Ishikawa (cell line): ENCODE data around the gene DOLK.

Source experiments
- CEBPB ChIP-seq: IDR thresholded peaks from 2 replicates; pipeline ENCODE4 v1.6.1; 2012
- CREB1 ChIP-seq: IDR thresholded peaks from 2 replicates; pipeline ENCODE4 v1.6.1; 2012; ENCODE audit warnings: low read depth
- EGR1 ChIP-seq: IDR thresholded peaks from 2 replicates; pipeline ENCODE4 v1.6.1; 2012
- EP300 ChIP-seq: IDR thresholded peaks from 2 replicates; pipeline ENCODE4 v1.6.1; 2012; ENCODE audit warnings: borderline replicate concordance
- FOXM1 ChIP-seq: IDR thresholded peaks from 2 replicates; pipeline ENCODE4 v1.6.1; 2012; ENCODE audit warnings: low read depth, borderline replicate concordance
- MAX ChIP-seq: IDR thresholded peaks from 2 replicates; pipeline ENCODE4 v1.6.1; 2012
- NFIC ChIP-seq: IDR thresholded peaks from 2 replicates; pipeline ENCODE4 v1.6.1; 2012
- RAD21 ChIP-seq: IDR thresholded peaks from 2 replicates; pipeline ENCODE4 v1.6.1; 2012; ENCODE audit warnings: low read depth
- REST ChIP-seq: IDR thresholded peaks from 2 replicates; pipeline ENCODE4 v1.6.1; 2012; ENCODE audit warnings: low read depth, mild to moderate bottlenecking
- TAF1 ChIP-seq: IDR thresholded peaks from 2 replicates; pipeline ENCODE4 v1.6.1; 2012; ENCODE audit warnings: low read depth, mild to moderate bottlenecking
- TCF12 ChIP-seq: IDR thresholded peaks from 2 replicates; pipeline ENCODE4 v1.6.1; 2012; ENCODE audit warnings: low read depth
- TEAD4 ChIP-seq: IDR thresholded peaks from 2 replicates; pipeline ENCODE4 v1.6.1; 2012
- USF1 ChIP-seq: IDR thresholded peaks from 2 replicates; pipeline ENCODE4 v1.6.1; 2012
- YY1 ChIP-seq: IDR thresholded peaks from 2 replicates; pipeline ENCODE4 v1.6.1; 2012; ENCODE audit warnings: low read depth
- ZBTB7A ChIP-seq: IDR thresholded peaks from 2 replicates; pipeline ENCODE4 v1.6.1; 2012; ENCODE audit warnings: low read depth

DOLK gene

GRCh38 chr9:128929560-128929959 is 17.8 kb downstream of the DOLK start:
- TF ChIP-seq TCF12 (no peak), REST (no peak), YY1 (no peak)

- no peak for TF ChIP-seq FOXM1
- TF ChIP-seq REST, result no peak
- no peak for TF ChIP-seq ZBTB7A
- no peak for TF ChIP-seq EP300
- TF ChIP-seq YY1, result no peak
- no peak for TF ChIP-seq USF1
- no peak for TF ChIP-seq RAD21
- TF ChIP-seq TCF12, result no peak
- no peak for TF ChIP-seq TEAD4
Measured at GRCh38 chr9:128928624-128929023, 18.8 kb downstream of the DOLK start.

GRCh38 chr9:128927731-128928411 is 19.5 kb downstream of the DOLK start:
- no peak for TF ChIP-seq TEAD4
- TF ChIP-seq RAD21, result peak; percentile 98
- no peak for TF ChIP-seq REST
- 0 out of 2 replicates have a peak, but pooled peaks have one; percentile 15 for TF ChIP-seq MAX
- TF ChIP-seq NFIC, result peak; percentile 33; the same call in 1 of the 2 replicates
- peak; percentile 66; the same call in 1 of the 2 replicates for TF ChIP-seq ZBTB7A
- TF ChIP-seq TAF1, result no peak
- no peak for TF ChIP-seq FOXM1
- TF ChIP-seq EP300, result no peak
- no peak for TF ChIP-seq EGR1
- TF ChIP-seq CREB1, result no peak
- TF ChIP-seq CEBPB, result no peak
- 0 out of 2 replicates have a peak, but pooled peaks have one; percentile 16 for TF ChIP-seq TCF12
- no peak for TF ChIP-seq USF1
- no peak for TF ChIP-seq YY1

- TF ChIP-seq CEBPB (peak; percentile 92), CREB1 (no peak)
Measured at GRCh38 chr9:128923493-128923883, 23.9 kb downstream of the DOLK start.

GRCh38 chr9:128921881-128922763 is 25.3 kb downstream of the DOLK start:
- TF ChIP-seq CEBPB (no peak), REST (no peak), YY1 (no peak), FOXM1 (no peak), RAD21 (no peak), EGR1 (no peak)
